ENCODE measurements around the gene FGF11.
"Not testable (repeated sequence)": the region's sequence is repeated elsewhere in the genome, so short reads cannot be mapped to it uniquely, and the experiment has no call there.

The FGF11 gene

DNA sequence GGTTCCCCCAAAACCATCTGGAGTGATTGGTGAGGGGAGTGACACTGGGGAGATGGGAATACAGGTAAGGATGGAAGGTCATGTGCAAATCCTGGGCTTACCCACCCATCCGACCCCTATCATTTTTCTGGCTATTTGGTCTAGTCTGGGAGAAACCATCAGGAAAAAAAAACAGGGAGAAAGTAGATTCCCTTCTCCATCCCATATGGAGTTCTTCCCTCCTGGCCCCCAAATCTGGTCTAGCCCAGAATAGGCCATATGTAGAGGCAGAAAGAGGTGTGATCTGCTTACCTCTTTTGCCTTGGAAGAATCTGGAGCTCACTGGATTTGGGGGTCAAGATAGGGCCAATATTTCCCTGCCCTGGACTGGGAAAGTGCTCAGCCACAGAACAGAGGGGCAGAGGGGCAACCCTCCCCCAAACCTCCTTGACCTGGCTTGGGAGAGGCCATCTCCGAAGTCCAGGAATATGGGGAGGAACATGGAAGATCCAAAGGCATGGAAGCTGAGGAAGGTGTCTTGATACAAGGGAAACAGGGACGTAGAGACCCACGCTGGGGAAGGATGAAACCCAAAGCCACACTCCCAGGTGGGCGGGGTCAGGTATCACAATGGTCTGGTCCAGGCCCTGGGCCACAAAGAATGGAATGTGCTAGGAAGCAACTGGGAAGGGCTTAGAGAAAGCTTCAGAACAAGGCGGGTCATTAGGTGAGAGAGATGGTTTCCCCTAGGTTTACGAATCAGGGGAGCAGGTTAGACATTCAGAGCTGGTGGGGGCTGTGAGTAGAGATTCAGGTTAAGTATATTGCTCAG is 21.7 kb downstream of the FGF11 start:
- DNase-seq (ENCODE audit: low read depth in 2 of 2), result no peak

DNA sequence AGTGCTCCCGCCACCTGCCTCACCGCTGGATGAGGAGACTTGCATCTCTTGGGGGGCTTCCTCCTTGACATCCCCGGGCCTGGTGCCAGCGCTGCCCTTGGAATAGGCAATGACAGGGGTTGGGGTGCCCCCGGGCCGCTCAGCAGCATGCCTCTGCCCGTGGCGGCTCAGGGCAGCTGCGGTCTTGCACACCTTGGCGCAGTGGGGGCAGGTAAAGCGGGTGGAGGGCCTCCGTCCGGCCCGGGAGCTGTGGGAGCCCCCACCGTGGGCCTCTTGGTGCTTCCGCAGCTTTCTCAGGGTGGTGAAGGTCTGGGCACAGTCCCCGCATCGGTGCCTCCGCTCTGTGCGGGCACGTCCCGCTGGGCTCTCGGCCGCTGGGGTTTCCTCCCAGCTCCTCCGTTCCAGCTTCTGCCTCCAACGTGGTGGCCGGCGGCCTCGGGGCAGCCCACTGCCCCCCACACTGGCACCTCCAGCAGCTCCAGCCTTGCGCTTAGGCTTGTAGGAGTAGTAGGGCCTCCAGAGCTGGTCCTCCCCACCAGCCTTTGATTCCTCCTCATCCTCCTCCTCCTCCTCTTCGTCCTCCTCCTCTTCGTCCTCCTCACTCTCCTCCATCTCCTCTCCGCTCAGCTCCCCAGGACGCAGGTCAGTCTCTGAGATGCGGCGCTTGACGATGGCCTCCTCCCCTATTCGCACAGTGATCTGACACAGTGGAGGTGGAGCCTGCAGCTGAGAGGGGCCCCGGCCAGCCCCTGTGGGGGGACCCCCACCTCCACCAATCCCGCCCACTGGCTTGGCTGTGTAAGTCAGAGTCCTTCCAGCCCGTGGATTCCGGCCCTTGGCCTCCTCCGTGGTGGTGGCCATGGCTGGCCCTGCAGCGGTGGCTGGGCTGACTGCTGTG is 23.4 kb downstream of the FGF11 start:
- DNase-seq (ENCODE audit: low read depth in 2 of 2), result no peak

DNA sequence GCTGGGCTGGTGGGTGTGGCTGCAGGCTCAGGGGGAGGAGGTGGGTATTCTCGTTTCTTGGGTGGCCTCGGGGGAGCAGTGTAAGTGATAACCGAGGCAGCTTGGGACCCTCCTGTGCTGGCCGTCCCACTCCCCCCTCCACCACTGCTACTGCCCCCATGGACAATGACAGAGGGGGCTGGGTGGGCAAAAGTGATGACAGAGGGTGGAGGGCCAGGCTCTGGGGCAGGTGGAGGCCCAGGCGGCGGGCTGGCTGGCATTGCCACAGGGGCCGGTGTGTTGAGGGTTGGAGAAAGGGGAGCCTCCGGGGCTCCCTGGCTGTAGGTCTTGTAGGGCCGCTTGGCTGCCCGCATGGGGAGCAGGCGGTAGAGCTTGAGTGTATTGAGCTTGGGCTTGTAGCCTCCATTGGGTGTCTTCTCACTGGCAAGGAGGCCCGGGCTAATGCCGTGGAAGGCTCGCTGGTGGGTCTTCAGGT is 24.1 kb downstream of the FGF11 start:
- no peak for DNase-seq (ENCODE audit: low read depth in 2 of 2)

DNA sequence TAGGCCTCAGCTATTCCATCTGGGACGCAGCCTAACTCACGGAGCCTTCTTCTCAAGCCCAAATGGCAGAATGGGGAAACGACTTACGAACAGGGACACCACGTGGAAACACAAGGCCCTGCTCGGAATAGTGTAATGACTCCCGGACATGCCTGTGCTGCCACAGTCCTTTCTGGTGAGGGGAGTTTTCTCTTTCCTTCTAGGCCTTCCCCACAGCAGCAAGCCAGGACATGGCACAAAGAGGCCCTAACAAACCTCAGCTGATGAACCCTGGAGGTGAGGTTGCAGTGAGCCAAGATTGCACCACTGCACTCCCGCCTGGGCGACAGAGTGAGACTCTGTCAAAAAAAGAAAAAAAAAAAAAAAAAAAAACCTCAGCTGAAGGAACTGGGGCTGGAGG is 24.8 kb downstream of the FGF11 start:
- no peak for DNase-seq (ENCODE audit: low read depth in 2 of 2)

DNA sequence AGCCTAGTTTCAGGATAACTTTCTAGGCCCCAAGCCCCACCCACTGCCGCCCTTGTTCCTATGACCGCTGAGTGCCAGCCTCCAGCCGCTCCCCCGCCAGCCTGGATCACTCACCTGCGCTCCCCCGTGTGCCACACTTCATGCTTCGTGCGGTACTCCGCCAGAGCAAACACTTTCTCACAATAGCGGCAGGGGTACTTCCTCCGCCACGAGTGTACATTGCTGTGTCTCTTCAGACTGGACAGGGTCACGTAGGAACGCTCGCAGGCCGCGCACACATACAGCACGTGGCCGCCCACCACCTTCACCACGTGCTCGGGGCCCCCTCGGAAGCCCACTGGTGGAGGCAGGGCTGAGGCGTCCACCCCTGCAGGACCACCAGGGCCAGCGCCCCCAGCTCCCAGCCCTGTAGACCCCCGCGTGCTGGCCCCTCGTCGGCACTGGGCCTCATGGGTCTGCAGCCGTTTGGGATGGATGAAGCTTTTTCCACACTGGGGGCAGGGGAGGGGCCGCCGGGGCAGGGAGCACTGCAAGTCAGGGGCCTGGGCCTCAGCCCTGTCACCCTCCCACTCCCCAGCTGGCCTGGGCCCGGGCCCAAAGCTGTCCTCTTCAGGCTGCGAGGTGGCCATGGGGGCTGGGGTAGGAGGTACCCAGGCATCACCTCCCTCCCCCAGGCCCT is 26.4 kb downstream of the FGF11 start:
- no peak for DNase-seq (ENCODE audit: low read depth in 2 of 2)

- DNase-seq (ENCODE audit: low read depth in 2 of 2), result no peak
Measured at GRCh38 chr17:7466318-7466638, 27.0 kb downstream of the FGF11 start.

- no peak for DNase-seq (ENCODE audit: low read depth in 2 of 2)
Measured at GRCh38 chr17:7466639-7467341, 27.5 kb downstream of the FGF11 start.

DNA sequence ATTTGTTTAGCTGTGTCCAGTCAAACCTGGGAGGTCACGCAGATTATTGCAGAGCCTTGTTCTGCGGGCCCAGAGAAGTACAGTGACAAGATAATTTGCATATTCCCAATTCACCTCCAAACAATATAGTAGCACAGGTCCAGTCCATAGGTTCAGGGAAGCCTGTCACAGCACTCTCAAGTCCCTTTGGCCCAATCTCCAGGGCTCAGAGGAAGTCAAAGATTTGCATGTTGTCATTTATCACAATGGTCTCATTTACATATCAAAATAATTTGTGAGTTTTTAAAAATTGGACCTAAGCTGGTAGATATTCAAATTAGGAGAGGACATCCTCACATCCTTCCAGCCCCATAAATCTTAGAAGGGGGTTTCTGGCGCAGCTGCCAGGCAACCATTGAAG is 28.2 kb downstream of the FGF11 start:
- no peak for DNase-seq (ENCODE audit: low read depth in 2 of 2)

DNA sequence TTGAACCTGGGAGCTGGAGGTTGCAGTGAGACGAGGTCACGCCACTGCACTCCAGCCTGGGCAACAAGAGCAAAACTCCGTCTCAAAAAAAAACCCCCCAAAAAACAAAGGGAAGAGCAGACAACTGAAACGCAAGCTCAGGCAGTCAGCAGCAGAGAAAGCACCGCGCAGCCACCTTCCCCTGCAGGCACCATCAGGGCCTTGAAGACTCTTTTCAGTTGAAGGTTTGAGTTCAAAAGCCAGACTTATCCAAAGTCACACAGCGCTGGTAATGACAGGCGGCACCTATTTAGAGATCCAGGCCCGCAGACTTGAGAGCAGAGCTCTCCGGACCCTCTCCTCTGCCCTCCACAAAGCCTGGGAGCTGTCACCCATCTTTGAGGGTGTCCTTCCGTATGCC is 29.0 kb downstream of the FGF11 start:
- no peak for DNase-seq (ENCODE audit: low read depth in 2 of 2)

GRCh38 chr17:7468804-7469389 is 29.6 kb downstream of the FGF11 start:
- DNase-seq (ENCODE audit: low read depth in 2 of 2), result no peak

- DNase-seq (ENCODE audit: low read depth in 2 of 2), result not testable (repeated sequence)
Measured at GRCh38 chr17:7469843-7470242, 30.5 kb downstream of the FGF11 start.

DNA sequence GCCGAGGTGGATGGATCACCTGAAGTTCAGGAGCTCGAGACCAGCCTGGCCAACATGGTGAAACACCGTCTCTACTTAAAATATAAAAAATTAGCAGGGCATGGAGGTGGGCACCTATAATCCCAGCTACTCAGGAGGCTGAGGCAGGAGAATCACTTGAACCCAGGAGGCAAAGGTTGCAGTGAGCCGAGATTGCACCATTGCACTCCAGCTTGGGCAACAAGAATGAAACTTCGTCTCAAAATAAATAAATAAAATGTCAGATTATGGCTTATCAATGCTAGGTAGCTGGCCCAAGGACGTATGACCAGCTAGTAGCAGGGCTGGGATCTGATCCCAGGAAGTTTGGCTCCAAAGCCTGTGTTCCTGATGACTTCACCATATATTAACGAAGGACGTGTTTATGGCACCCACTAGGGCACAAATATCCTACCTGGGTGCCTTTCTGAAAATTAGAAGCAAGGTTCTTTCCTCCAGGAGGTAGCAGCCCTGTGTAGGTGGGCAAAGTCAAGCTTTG is 31.2 kb downstream of the FGF11 start:
- not testable (repeated sequence) for DNase-seq (ENCODE audit: low read depth in 2 of 2)

DNA sequence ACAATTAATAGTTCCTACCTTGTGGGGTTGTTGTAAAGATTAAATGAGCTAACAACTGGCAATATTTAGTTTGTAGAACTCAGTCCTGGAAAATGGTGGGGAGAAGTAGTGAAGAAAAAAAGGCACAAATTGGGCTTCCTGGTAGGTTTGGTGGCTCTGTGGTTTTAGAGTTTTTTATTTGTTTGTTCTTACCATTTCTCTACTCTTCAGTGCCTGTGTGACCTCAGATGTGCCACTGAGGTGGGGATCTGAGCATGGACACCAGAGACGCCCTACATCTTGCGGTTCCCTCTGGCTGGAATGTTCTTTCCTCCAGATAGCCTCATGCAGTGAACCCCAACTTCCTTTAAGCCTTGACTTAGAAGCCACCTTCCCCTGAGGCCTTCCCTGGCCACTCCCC is 32.4 kb downstream of the FGF11 start:
- no peak for DNase-seq (ENCODE audit: low read depth in 2 of 2)

GRCh38 chr17:7474767-7475166 is 35.5 kb downstream of the FGF11 start:
- DNase-seq (ENCODE audit: low read depth in 2 of 2), result not testable (repeated sequence)

GRCh38 chr17:7475764-7476422 is 36.6 kb downstream of the FGF11 start:
- DNase-seq (ENCODE audit: low read depth in 2 of 2), result no peak

GRCh38 chr17:7476494-7476893 is 37.2 kb downstream of the FGF11 start:
- no peak for DNase-seq (ENCODE audit: low read depth in 2 of 2)

GRCh38 chr17:7476951-7477350 is 37.6 kb downstream of the FGF11 start:
- DNase-seq (ENCODE audit: low read depth in 2 of 2), result no peak

- no peak for DNase-seq (ENCODE audit: low read depth in 2 of 2)
Measured at GRCh38 chr17:7477392-7478275, 38.3 kb downstream of the FGF11 start.

Measured in stimulated activated CD8-positive, alpha-beta memory T cell treated with anti-CD3 and anti-CD28 coated beads, Interleukin-2, amount 100 ng/mL, for 48 hours (primary cell).